ENCODE data around the gene RAB36. TPM values are rescaled to one million over a fixed set of nuclear protein-coding genes. Genes with fewer than 3 reads are reported as not detected.

Gene RAB36
- total RNA-seq, 4 donors from 2014 or later = 1.2 to 3.6 (median 1.8) TPM

DNA sequence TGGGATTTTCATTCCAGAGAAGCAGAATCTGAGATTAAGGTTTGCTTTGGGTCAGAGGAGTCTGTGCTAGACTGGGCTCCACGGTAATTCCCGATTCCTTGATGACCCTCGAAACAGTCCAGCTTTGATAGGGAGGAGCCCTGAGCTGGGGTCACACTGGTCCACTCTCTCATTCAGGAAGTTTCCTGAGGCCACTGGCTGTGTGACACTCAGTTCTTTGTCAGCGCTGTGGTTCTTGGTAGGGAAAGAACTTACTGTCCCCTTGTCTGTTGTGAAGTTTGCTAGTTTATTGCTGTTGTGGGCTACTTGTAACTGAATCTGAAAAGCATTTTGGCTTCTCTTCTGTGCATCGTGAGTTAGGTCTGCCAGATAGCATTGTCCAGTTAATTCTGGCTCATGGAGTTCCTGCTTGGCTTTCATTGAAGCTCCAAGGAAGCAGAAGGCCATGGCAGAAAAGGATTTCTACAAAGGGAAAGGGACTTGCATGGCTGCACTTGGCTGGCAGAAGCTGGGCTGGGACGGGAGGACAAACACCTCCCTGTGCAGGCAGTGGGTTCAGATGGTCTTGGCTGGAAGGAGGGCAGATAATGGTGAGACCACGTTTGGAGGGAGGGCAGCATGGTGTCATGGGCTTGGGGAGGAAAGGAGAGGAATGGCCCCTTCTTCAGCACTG lies 58.3 kb downstream of the RAB36 start:
- intact Hi-C loops (cut with DNase I; ENCODE audit: low total_unique reads) = no loop called here
- DNase-seq (ENCODE audit: low spot score in 2 of 2) = no peak
- WGBS, 2 donors = 58 to 62% methylated on average over 7 of the region's 7 CpGs
- TF ChIP-seq POLR2A (IDR thresholded peaks at IDR 0.05) = no peak
- TF ChIP-seq, protein P1, sequence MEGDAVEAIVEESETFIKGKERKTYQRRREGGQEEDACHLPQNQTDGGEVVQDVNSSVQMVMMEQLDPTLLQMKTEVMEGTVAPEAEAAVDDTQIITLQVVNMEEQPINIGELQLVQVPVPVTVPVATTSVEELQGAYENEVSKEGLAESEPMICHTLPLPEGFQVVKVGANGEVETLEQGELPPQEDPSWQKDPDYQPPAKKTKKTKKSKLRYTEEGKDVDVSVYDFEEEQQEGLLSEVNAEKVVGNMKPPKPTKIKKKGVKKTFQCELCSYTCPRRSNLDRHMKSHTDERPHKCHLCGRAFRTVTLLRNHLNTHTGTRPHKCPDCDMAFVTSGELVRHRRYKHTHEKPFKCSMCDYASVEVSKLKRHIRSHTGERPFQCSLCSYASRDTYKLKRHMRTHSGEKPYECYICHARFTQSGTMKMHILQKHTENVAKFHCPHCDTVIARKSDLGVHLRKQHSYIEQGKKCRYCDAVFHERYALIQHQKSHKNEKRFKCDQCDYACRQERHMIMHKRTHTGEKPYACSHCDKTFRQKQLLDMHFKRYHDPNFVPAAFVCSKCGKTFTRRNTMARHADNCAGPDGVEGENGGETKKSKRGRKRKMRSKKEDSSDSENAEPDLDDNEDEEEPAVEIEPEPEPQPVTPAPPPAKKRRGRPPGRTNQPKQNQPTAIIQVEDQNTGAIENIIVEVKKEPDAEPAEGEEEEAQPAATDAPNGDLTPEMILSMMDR (IDR thresholded peaks at IDR 0.05) = no peak
- H3K4me3 ChIP-seq (ENCODE audit: low read depth, poor library complexity, severe bottlenecking) = no peak overlapping the region

DNA sequence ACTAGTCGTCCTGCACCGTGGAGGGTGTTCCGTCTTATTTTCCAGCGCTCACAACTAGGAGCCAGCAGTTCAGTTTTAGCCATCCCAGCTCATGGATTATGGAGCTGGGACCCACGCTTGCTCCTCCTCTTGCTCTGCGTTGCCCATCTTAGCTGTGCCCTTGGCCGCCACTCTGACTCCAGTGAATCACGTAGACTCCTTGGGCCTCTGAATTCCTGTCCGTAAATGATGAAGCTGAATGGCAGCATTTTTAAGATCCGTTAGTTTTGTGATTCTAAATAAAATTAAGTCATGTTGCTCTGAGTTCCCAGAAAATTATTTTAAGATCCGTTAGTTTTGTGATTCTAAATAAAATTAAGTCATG lies 58.8 kb downstream of the RAB36 start:
- no peak for DNase-seq (ENCODE audit: low spot score in 2 of 2)
- WGBS, 2 donors = 73 to 88% methylated on average over 11 of the region's 11 CpGs
- no peak overlapping the region for H3K4me3 ChIP-seq (ENCODE audit: low read depth, poor library complexity, severe bottlenecking)
- no peak for TF ChIP-seq POLR2A (IDR thresholded peaks at IDR 0.05)
- TF ChIP-seq, protein P1 (IDR thresholded peaks at IDR 0.05) = no peak
- intact Hi-C loops (cut with DNase I; ENCODE audit: low total_unique reads) = no loop called here

DNA sequence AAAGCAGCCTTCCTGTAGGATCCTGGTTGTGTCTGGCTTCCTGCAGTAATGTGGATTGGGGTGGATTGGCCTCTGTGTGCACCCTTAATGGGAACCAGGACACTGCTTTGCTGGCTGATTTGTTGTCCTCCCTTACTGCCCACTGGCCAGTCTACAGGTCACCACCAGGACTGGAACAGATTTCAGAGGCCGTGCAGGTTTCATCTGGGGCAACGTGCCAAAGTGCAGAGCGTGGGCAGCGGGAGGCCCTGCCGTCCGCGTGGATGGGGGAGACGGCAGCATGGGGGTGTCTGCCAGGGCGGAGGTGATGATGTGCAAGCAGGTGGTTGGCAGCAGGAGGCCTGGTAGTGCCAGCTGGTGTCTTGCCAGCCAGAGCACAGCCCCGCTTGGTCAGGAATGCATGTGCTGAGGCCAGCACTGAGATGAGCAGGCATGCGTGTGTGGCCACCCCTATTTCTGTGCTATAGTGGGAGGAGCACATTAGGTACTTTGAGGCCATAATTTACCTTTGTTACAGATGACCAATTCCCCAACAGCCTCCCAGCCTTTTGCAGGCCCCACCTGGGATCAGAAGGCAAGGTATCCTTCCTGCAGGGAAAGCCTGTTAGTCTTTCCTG lies 59.4 kb downstream of the RAB36 start:
- WGBS, 2 donors = 18 to 63% methylated on average over 11 of the region's 11 CpGs
- intact Hi-C loops (cut with DNase I; ENCODE audit: low total_unique reads) = no loop called here
- no peak for DNase-seq (ENCODE audit: low spot score in 2 of 2)

DNA sequence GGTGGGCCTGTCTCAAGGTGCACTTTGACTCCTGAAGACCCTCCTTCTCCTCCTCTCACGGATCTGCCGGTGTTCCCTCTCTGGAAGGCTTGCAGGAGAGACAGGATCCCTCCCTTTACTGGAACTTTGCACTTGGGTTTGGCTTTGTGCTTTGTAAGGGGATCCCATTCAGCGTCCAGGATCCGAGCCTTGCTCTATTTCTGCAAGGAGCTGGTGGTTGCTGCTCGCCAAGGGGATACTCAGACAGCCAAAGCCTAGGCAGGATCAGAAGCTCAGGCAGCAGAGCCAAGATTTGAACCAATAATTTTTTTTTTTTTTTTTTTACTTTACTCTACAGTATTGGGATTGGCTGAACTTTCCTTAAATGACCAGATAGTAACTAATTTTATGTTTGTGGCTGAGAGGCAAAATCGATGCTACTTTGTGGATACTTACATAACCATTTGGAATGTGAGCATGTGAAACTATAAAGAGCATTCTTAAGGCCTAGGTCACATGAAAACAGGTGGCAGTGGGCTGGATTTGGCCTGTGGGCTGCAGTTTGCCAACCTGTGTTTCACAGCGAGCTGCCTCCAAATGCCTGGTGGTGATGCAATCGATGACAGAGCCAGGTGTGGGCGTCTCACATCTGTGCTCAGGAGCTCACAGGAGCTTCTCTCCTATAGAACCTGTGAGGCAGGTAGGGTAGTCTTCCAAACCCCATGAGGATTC lies 60.2 kb downstream of the RAB36 start:
- intact Hi-C loops (cut with DNase I; ENCODE audit: low total_unique reads) = no loop called here
- TF ChIP-seq, protein P1 (IDR thresholded peaks at IDR 0.05) = no peak
- no peak for TF ChIP-seq POLR2A (IDR thresholded peaks at IDR 0.05)
- no peak for DNase-seq (ENCODE audit: low spot score in 2 of 2)
- H3K4me3 ChIP-seq (ENCODE audit: low read depth, poor library complexity, severe bottlenecking) = no peak overlapping the region
- WGBS, 2 donors = 54 to 60% methylated on average over 9 of the region's 9 CpGs

More for the DNA sequence above, 59.4 kb downstream of the RAB36 start:
- TF ChIP-seq POLR2A (IDR thresholded peaks at IDR 0.05) = no peak
- TF ChIP-seq, protein P1 (IDR thresholded peaks at IDR 0.05) = no peak
- no peak overlapping the region for H3K4me3 ChIP-seq (ENCODE audit: low read depth, poor library complexity, severe bottlenecking)

DNA sequence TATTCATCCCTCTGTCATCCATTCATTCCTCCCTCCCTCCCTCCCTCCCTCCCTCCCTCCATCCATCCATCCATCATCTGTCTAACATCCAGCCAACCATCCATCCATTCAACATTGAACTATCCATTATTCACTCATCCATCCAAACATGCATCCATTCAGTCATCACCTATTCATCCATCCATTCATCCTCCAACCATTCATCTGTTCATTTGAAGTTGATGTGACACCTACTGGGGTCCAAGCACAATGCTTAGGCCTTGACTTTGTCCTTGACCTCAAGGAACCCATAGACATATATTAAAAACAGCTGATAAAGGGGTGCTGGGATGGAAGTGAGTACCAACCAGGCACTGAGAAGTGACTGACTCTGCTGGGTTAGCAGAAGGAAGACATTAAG lies 61.6 kb downstream of the RAB36 start:
- no peak for DNase-seq (ENCODE audit: low spot score in 2 of 2)
- intact Hi-C loops (cut with DNase I; ENCODE audit: low total_unique reads) = no loop called here
- no peak for TF ChIP-seq POLR2A (IDR thresholded peaks at IDR 0.05)
- TF ChIP-seq, protein P1 (IDR thresholded peaks at IDR 0.05) = no peak
- H3K4me3 ChIP-seq (ENCODE audit: low read depth, poor library complexity, severe bottlenecking) = no peak overlapping the region

All from lower leg skin (tissue), 4 donors.